HFFc6 (cell line): ENCODE data around the gene FAM168A. TPM values are rescaled to one million over a fixed set of nuclear protein-coding genes. Genes with fewer than 3 reads are reported as not detected.

Experiments used
- DNase-seq: peaks from one replicate; pipeline ENCODE4 v3.0.0-alpha.2; 2018
- H3K27ac Mint-ChIP-seq: 2 replicates; pipeline ENCODE4 v1.8.0; 2020; ENCODE audit warnings: mild to moderate bottlenecking, mixed read lengths
- H3K27me3 Mint-ChIP-seq: 2 replicates; pipeline ENCODE4 v1.8.0; 2021; ENCODE audit warnings: mild to moderate bottlenecking, moderate library complexity, mixed read lengths; ENCODE audit not compliant: insufficient read depth
- H3K36me3 Mint-ChIP-seq: 2 replicates; pipeline ENCODE4 v1.8.0; 2021; ENCODE audit warnings: low read depth, mixed read lengths
- H3K4me1 Mint-ChIP-seq: 2 replicates; pipeline ENCODE4 v1.8.0; 2020; ENCODE audit warnings: low read depth, mixed read lengths
- H3K4me3 Mint-ChIP-seq: 2 replicates; pipeline ENCODE4 v1.8.0; 2020; ENCODE audit warnings: mild to moderate bottlenecking, moderate library complexity, mixed read lengths
- H3K9me3 Mint-ChIP-seq: 2 replicates; pipeline ENCODE4 v1.8.0; 2020; ENCODE audit warnings: mild to moderate bottlenecking, mixed read lengths
- total RNA-seq, 6 experiments: library from RNA; stranded (reverse); fragmentation: NEBNext Ultra II Directional; extraction: Animal tissue kit (Norgen Biotek cat#: 25700); gene quantifications; 2 replicates in 1 of 6; 3 replicates in 5 of 6; pipeline ENCODE4 v1.2.3, GENCODE V29; 2021
- TF ChIP-seq, protein P1 (sequence below): fragments of 200-600 bp; sonication (generic); IDR thresholded peaks from 2 replicates; pipeline ENCODE4 v1.5.0; 2021; ENCODE audit warnings: antibody characterized with exemption, mild to moderate bottlenecking

FAM168A gene
- total RNA-seq, 6 experiments from 2014 or later, result 32.6 to 40.1 (median 38.8) TPM

DNA sequence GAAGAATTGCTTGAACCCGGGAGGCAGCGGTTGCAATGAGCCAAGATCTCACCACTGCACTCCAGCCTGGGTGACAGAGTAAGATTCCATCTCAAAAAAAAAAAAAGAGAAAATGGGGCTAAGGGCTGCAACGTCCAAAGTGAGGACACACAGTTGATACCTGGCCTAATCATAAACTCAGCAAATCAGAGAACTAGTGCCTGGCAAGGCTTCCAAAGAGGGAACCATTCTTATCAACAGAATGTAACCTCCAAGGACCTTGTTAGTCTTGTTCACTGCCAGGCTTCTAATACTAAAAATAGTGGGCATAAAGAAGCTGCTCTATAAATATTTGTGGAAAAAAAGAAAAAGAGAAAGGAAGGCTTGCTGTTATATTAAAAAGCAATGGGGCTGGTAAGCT lies 42.3 kb downstream of the FAM168A start:
- Mint-ChIP-seq H3K9me3 (no peaks in the 10 kb centered on the region), H3K36me3 (0 out of 2 replicates have a peak, but pooled peaks cover 11% of the 10 kb centered on the region), H3K4me3 (no peak overlapping the region), H3K27me3 (no peaks in the 10 kb centered on the region), H3K27ac (no peak overlapping the region), H3K4me1 (peaks cover 29% of the 10 kb centered on the region)
- DNase-seq, result no peak
- TF ChIP-seq, protein P1, sequence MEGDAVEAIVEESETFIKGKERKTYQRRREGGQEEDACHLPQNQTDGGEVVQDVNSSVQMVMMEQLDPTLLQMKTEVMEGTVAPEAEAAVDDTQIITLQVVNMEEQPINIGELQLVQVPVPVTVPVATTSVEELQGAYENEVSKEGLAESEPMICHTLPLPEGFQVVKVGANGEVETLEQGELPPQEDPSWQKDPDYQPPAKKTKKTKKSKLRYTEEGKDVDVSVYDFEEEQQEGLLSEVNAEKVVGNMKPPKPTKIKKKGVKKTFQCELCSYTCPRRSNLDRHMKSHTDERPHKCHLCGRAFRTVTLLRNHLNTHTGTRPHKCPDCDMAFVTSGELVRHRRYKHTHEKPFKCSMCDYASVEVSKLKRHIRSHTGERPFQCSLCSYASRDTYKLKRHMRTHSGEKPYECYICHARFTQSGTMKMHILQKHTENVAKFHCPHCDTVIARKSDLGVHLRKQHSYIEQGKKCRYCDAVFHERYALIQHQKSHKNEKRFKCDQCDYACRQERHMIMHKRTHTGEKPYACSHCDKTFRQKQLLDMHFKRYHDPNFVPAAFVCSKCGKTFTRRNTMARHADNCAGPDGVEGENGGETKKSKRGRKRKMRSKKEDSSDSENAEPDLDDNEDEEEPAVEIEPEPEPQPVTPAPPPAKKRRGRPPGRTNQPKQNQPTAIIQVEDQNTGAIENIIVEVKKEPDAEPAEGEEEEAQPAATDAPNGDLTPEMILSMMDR, result no peak

GRCh38 chr11:73554671-73555320 lies 43.1 kb downstream of the FAM168A start:
- Mint-ChIP-seq H3K36me3 (0 out of 2 replicates have a peak, but pooled peaks cover 11% of the 10 kb centered on the region), H3K4me3 (no peak overlapping the region), H3K27ac (no peak overlapping the region), H3K9me3 (no peaks in the 10 kb centered on the region), H3K4me1 (peaks cover 33% of the 10 kb centered on the region), H3K27me3 (no peaks in the 10 kb centered on the region)
- DNase-seq, result no peak
- TF ChIP-seq, protein P1, result no peak

DNA sequence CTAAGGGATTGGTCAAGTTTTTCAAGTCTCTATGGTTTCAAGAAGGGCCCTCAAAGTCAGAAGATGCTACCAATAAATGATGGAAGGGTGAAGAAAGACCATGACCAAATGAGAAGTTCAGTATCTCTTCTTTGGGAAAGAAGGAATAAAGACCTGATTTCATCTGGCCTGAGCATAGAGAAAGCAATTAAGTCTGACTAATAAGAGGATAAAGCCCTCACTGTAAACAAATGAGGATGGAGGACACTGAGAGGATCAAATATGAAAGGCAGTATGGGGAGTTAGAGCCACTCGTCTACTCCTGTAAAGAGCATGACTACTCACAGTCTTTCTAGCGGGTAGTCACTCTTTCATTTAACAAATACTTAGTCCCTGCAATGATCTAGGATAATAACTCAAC lies 44.6 kb downstream of the FAM168A start:
- H3K36me3 Mint-ChIP-seq, result 0 out of 2 replicates have a peak, but pooled peaks cover 11% of the 10 kb centered on the region
- H3K4me1 Mint-ChIP-seq, result peaks cover 34% of the 10 kb centered on the region
- TF ChIP-seq, protein P1, result no peak
- H3K27me3 Mint-ChIP-seq, result no peaks in the 10 kb centered on the region
- DNase-seq, result peak; percentile 14
- no peak overlapping the region for H3K4me3 Mint-ChIP-seq
- no peaks in the 10 kb centered on the region for H3K9me3 Mint-ChIP-seq
- no peak overlapping the region for H3K27ac Mint-ChIP-seq

GRCh38 chr11:73551677-73552076 lies 46.2 kb downstream of the FAM168A start:
- Mint-ChIP-seq H3K9me3 (no peaks in the 10 kb centered on the region), H3K36me3 (0 out of 2 replicates have a peak, but pooled peaks cover 11% of the 10 kb centered on the region), H3K27ac (no peak overlapping the region), H3K4me1 (peaks cover 34% of the 10 kb centered on the region), H3K4me3 (no peak overlapping the region), H3K27me3 (no peaks in the 10 kb centered on the region)
- DNase-seq, result no peak
- TF ChIP-seq, protein P1, result no peak

GRCh38 chr11:73549376-73549775 lies 48.5 kb downstream of the FAM168A start:
- DNase-seq, result no peak
- H3K27ac Mint-ChIP-seq, result no peak overlapping the region
- H3K4me3 Mint-ChIP-seq, result no peak overlapping the region
- no peaks in the 10 kb centered on the region for H3K9me3 Mint-ChIP-seq
- peaks cover 27% of the 10 kb centered on the region for H3K4me1 Mint-ChIP-seq
- no peaks in the 10 kb centered on the region for H3K36me3 Mint-ChIP-seq
- TF ChIP-seq, protein P1, result no peak
- no peaks in the 10 kb centered on the region for H3K27me3 Mint-ChIP-seq
